ENCODE measurements around the gene RPL41. TPM values are rescaled to one million over a fixed set of nuclear protein-coding genes. Genes with fewer than 3 reads are reported as not detected.

Gene RPL41
- total and polyA plus RNA-seq, 10 of the 15 experiments (the other 5 are each of a cell fraction or from before 2014, with no cell fraction given), result 4,144 to 19,112 (median 8,004) TPM

- peaks cover 15% of the 10 kb centered on the region for H3K4me1 ChIP-seq (ENCODE audit: control insufficient read depth, insufficient read depth, low read length)
- H3K27me3 ChIP-seq (replicated peaks in 1 of 2; ENCODE audit: control insufficient read depth in 2 of 2, insufficient read depth in 2 of 2, low read length in 1 of 2), result no peaks in the 10 kb centered on the region
- H3K4me3 ChIP-seq, result peak overlapping the region; percentile 78
- H3K79me2 ChIP-seq (ENCODE audit: control insufficient read depth, insufficient read depth, low read length), result peaks cover 28% of the 10 kb centered on the region
- FAIRE-seq (peak; percentile 80), DNase-seq (ENCODE audit: low read depth, low spot score) (no peak), ATAC-seq (peak; percentile 11; the same call in 2 of the 3 replicates)
- in situ Hi-C loops (cut with MboI), result no loop called here
- 0 out of 4 replicates have a peak, but pooled peaks cover 0 to 3% of the 10 kb centered on the region in 2 experiments for H3K36me3 ChIP-seq (ENCODE audit: control insufficient read depth in 2 of 2, insufficient read depth in 2 of 2, low read length in 1 of 2)
- ChIA-PET POLR2A (interaction anchor here (0.5 to 5.5 kb wide), 10 partner anchors 8 to 123 kb away, joined by 3 to 95 read pairs (median 4); partner anchors contain the start of genes ESYT1, PA2G4, RNF41 and SMARCC2), CTCF (interaction anchor here (0.7 to 4.5 kb wide), 28 partner anchors 8 to 450 kb away, joined by 3 to 121 read pairs (median 4); partner anchors contain the start of genes ANKRD52, ESYT1, MYL6 and MYL6B), RAD21 (ENCODE audit: unreplicated experiment) (interaction anchor here (0.7 to 3.9 kb wide), 12 partner anchors 9 to 381 kb away, joined by 3 to 57 read pairs (median 8); partner anchors contain the start of genes ESYT1, MYL6B, PA2G4 and RNF41), SMC1A (ENCODE audit: uncharacterized antibody, unreplicated experiment) (interaction anchor here (0.6 to 4.5 kb wide), 14 partner anchors 9 to 1133 kb away, joined by 3 to 50 read pairs (median 5); partner anchors contain the start of genes ESYT1, MYL6B, PA2G4 and RNF41)
- no peaks in the 10 kb centered on the region for H4K20me1 ChIP-seq (ENCODE audit: control insufficient read depth, insufficient read depth)
- 2% methylated on average over 2 of the region's 2 CpGs for WGBS (ENCODE audit: insufficient coverage, insufficient replicate concordance, low lambda C conversion rate, missing lambda C conversion rate)
- BruUV-seq (replicated peaks), result no TSS peak
- intact Hi-C loops (cut with micrococcal nuclease; ENCODE audit: unreplicated experiment), result loop anchor here (1.0 to 5.0 kb wide), 11 partner anchors 33 to 568 kb away; partner anchors contain the start of genes ANKRD52, CNPY2, DNAJC14 and MYL6B
- H3K4me2 ChIP-seq (ENCODE audit: control insufficient read depth, insufficient read depth), result peak overlapping the region; percentile 99
- H3K9me3 ChIP-seq (replicated peaks; ENCODE audit: control insufficient read depth, insufficient read depth, low read length), result no peaks in the 10 kb centered on the region
- peak overlapping the region; percentile 54 for H2AFZ ChIP-seq (ENCODE audit: control insufficient read depth, low read depth, low read length)
- peak overlapping the region; percentile 73; the same call in 1 of the 2 replicates for H3K27ac ChIP-seq (ENCODE audit: control insufficient read depth, insufficient read depth)
- H3K9ac ChIP-seq (ENCODE audit: control insufficient read depth, insufficient read depth, low read length), result peak overlapping the region; percentile 80
- no peak for TF ChIP-seq JUND (IDR thresholded peaks at IDR 0.05; ENCODE audit: low read depth, low read length)
- peak; percentile 53 for TF ChIP-seq SMC3 (IDR thresholded peaks at IDR 0.05; ENCODE audit: borderline replicate concordance, low read length)
- no peak for TF ChIP-seq POLR2AphosphoS2 (IDR thresholded peaks at IDR 0.05; ENCODE audit: low read depth, low read length)
- peak; percentile 58; the same call in 1 of the 2 replicates for TF ChIP-seq RUNX3 (IDR thresholded peaks at IDR 0.05; ENCODE audit: low read length)
- TF ChIP-seq RELA (IDR thresholded peaks at IDR 0.05; ENCODE audit: borderline replicate concordance, partially characterized antibody), result no peak
- peak; percentile 43 for TF ChIP-seq MYC (IDR thresholded peaks at IDR 0.05; ENCODE audit: insufficient read depth, insufficient read length, insufficient replicate concordance, low read length, severe bottlenecking)
- no peak for TF ChIP-seq MTA3 (IDR thresholded peaks at IDR 0.05; ENCODE audit: borderline replicate concordance, low read length)
- peak; percentile 60 for TF ChIP-seq NR2F1 (conservative IDR thresholded peaks at IDR 0.05)
- no peak for TF ChIP-seq PAX8 (IDR thresholded peaks at IDR 0.05)
- TF ChIP-seq NFYA (IDR thresholded peaks at IDR 0.05; ENCODE audit: borderline replicate concordance, low read depth, low read length), result no peak
- TF ChIP-seq IKZF2 (IDR thresholded peaks at IDR 0.05), result peak; percentile 7 to 52; a peak in 3 of 4 replicates
- TF ChIP-seq RBBP5 (conservative IDR thresholded peaks at IDR 0.05), result no peak
- no peak for TF ChIP-seq STAT1 (conservative IDR thresholded peaks at IDR 0.05)
- TF ChIP-seq ELK1 (IDR thresholded peaks at IDR 0.05; ENCODE audit: low read depth, low read length), result no peak
- TF ChIP-seq YY1 (IDR thresholded peaks at IDR 0.05; ENCODE audit: low read depth, low read length), result peak; percentile 51; the same call in 1 of the 2 replicates
- TF ChIP-seq NFYB (IDR thresholded peaks at IDR 0.05; ENCODE audit: insufficient read depth, low read depth, low read length), result no peak
- TF ChIP-seq BCL3 (IDR thresholded peaks at IDR 0.05; ENCODE audit: borderline replicate concordance, insufficient read depth, low read depth, low read length, poor library complexity, severe bottlenecking), result no peak
- no peak for TF ChIP-seq FOXM1 (IDR thresholded peaks at IDR 0.05; ENCODE audit: low read depth, low read length)
- peak; percentile 72 to 87 (median 73) for TF ChIP-seq CTCF (IDR thresholded peaks at IDR 0.05 in 2 of 3, conservative IDR thresholded peaks at IDR 0.05 in 1 of 3; ENCODE audit: control insufficient read depth in 2 of 3, extremely low read depth in 1 of 3, insufficient read depth in 1 of 3, low read depth in 3 of 3, low read length in 3 of 3)
- TF ChIP-seq SMARCA5 (IDR thresholded peaks at IDR 0.05), result 0 out of 2 replicates have a peak, but pooled peaks have one; percentile 28
Observed at GRCh38 chr12:56119361-56119796, 2.9 kb downstream of the RPL41 start.
